Measurements from ENCODE around the gene CNTN4. TPM values are rescaled to one million over a fixed set of nuclear protein-coding genes. Genes with fewer than 3 reads are reported as not detected.

The CNTN4 gene
- total and polyA plus RNA-seq, 3 experiments from 2014 or later = not detected

- Histone ChIP-seq H3K9me3 (ENCODE audit: low read length) (no peaks in the 10 kb centered on the region), H3K36me3 (ENCODE audit: insufficient read depth, low read length) (no peaks in the 10 kb centered on the region), H3K27me3 (ENCODE audit: insufficient read depth, low read length, poor library complexity, severe bottlenecking) (no peaks in the 10 kb centered on the region), H3K4me1 (ENCODE audit: insufficient read depth, low read length) (no peaks in the 10 kb centered on the region), H3K27ac (ENCODE audit: low read depth, low read length) (no peak overlapping the region), H3K4me3 (ENCODE audit: low read length) (no peak overlapping the region)
- Mint-ChIP-seq H3K4me3 (no peak overlapping the region), H3K27me3 (no peaks in the 10 kb centered on the region), H3K27ac (no peak overlapping the region), H3K4me1 (no peaks in the 10 kb centered on the region), H3K36me3 (no peaks in the 10 kb centered on the region), H3K9me3 (no peaks in the 10 kb centered on the region)
- POLR2A ChIA-PET = no interaction called here
- DNase-seq = no peak
- CTCF ChIA-PET = no interaction called here
Observed at GRCh38 chr3:2711081-2711480, 612.4 kb downstream of the CNTN4 start.

- Mint-ChIP-seq H3K36me3 (no peaks in the 10 kb centered on the region), H3K9me3 (no peaks in the 10 kb centered on the region), H3K4me3 (no peak overlapping the region), H3K4me1 (no peaks in the 10 kb centered on the region), H3K27ac (no peak overlapping the region), H3K27me3 (no peaks in the 10 kb centered on the region)
- H3K9me3 ChIP-seq (ENCODE audit: low read length) = no peaks in the 10 kb centered on the region
- H3K4me1 ChIP-seq (ENCODE audit: insufficient read depth, low read length) = no peaks in the 10 kb centered on the region
- no peaks in the 10 kb centered on the region for H3K27me3 ChIP-seq (ENCODE audit: insufficient read depth, low read length, poor library complexity, severe bottlenecking)
- no peak overlapping the region for H3K27ac ChIP-seq (ENCODE audit: low read depth, low read length)
- no peak for DNase-seq
- H3K36me3 ChIP-seq (ENCODE audit: insufficient read depth, low read length) = no peaks in the 10 kb centered on the region
- H3K4me3 ChIP-seq (ENCODE audit: low read length) = no peak overlapping the region
- ChIA-PET POLR2A (no interaction called here), CTCF (no interaction called here)
Observed at GRCh38 chr3:2713923-2714322, 615.3 kb downstream of the CNTN4 start.

GRCh38 chr3:2714834-2715233 is 616.2 kb downstream of the CNTN4 start:
- no peak overlapping the region for H3K4me3 Mint-ChIP-seq
- no peaks in the 10 kb centered on the region for H3K4me1 Mint-ChIP-seq
- no peaks in the 10 kb centered on the region for H3K36me3 Mint-ChIP-seq
- no peaks in the 10 kb centered on the region for H3K27me3 Mint-ChIP-seq
- H3K36me3 ChIP-seq (ENCODE audit: insufficient read depth, low read length) = no peaks in the 10 kb centered on the region
- CTCF ChIA-PET = no interaction called here
- H3K4me3 ChIP-seq (ENCODE audit: low read length) = no peak overlapping the region
- no peaks in the 10 kb centered on the region for H3K9me3 Mint-ChIP-seq
- POLR2A ChIA-PET = no interaction called here
- no peak for DNase-seq
- no peaks in the 10 kb centered on the region for H3K27me3 ChIP-seq (ENCODE audit: insufficient read depth, low read length, poor library complexity, severe bottlenecking)
- H3K27ac Mint-ChIP-seq = no peak overlapping the region
- no peak overlapping the region for H3K27ac ChIP-seq (ENCODE audit: low read depth, low read length)
- no peaks in the 10 kb centered on the region for H3K4me1 ChIP-seq (ENCODE audit: insufficient read depth, low read length)
- no peaks in the 10 kb centered on the region for H3K9me3 ChIP-seq (ENCODE audit: low read length)

- Histone ChIP-seq H3K4me1 (ENCODE audit: insufficient read depth, low read length) (no peaks in the 10 kb centered on the region), H3K4me3 (ENCODE audit: low read length) (no peak overlapping the region), H3K9me3 (ENCODE audit: low read length) (no peaks in the 10 kb centered on the region), H3K36me3 (ENCODE audit: insufficient read depth, low read length) (no peaks in the 10 kb centered on the region), H3K27ac (ENCODE audit: low read depth, low read length) (no peak overlapping the region), H3K27me3 (ENCODE audit: insufficient read depth, low read length, poor library complexity, severe bottlenecking) (no peaks in the 10 kb centered on the region)
- Mint-ChIP-seq H3K4me3 (no peak overlapping the region), H3K27me3 (peaks cover 0 to 4% of the 10 kb centered on the region in 2 donors), H3K36me3 (no peaks in the 10 kb centered on the region), H3K27ac (no peak overlapping the region), H3K9me3 (no peaks in the 10 kb centered on the region), H3K4me1 (no peaks in the 10 kb centered on the region)
- CTCF ChIA-PET = no interaction called here
- DNase-seq = no peak
- POLR2A ChIA-PET = no interaction called here
Observed at GRCh38 chr3:2727101-2727500, 628.4 kb downstream of the CNTN4 start.

GRCh38 chr3:2727610-2728318 is 629.1 kb downstream of the CNTN4 start:
- Mint-ChIP-seq H3K4me1 (no peaks in the 10 kb centered on the region), H3K9me3 (no peaks in the 10 kb centered on the region), H3K36me3 (no peaks in the 10 kb centered on the region), H3K4me3 (no peak overlapping the region), H3K27ac (no peak overlapping the region), H3K27me3 (peaks cover 0 to 4% of the 10 kb centered on the region in 2 donors)
- Histone ChIP-seq H3K27ac (ENCODE audit: low read depth, low read length) (no peak overlapping the region), H3K4me1 (ENCODE audit: insufficient read depth, low read length) (no peaks in the 10 kb centered on the region), H3K9me3 (ENCODE audit: low read length) (no peaks in the 10 kb centered on the region), H3K27me3 (ENCODE audit: insufficient read depth, low read length, poor library complexity, severe bottlenecking) (no peaks in the 10 kb centered on the region), H3K4me3 (ENCODE audit: low read length) (no peak overlapping the region), H3K36me3 (ENCODE audit: insufficient read depth, low read length) (no peaks in the 10 kb centered on the region)
- DNase-seq = no peak
- ChIA-PET POLR2A (no interaction called here), CTCF (no interaction called here)

GRCh38 chr3:2731843-2732242 is 633.2 kb downstream of the CNTN4 start:
- Histone ChIP-seq H3K27me3 (ENCODE audit: insufficient read depth, low read length, poor library complexity, severe bottlenecking) (no peaks in the 10 kb centered on the region), H3K4me1 (ENCODE audit: insufficient read depth, low read length) (no peaks in the 10 kb centered on the region), H3K9me3 (ENCODE audit: low read length) (no peaks in the 10 kb centered on the region), H3K27ac (ENCODE audit: low read depth, low read length) (no peak overlapping the region), H3K36me3 (ENCODE audit: insufficient read depth, low read length) (no peaks in the 10 kb centered on the region), H3K4me3 (ENCODE audit: low read length) (no peak overlapping the region)
- no peaks in the 10 kb centered on the region for H3K36me3 Mint-ChIP-seq
- H3K27me3 Mint-ChIP-seq = peaks cover 0 to 7% of the 10 kb centered on the region in 2 donors
- no peak overlapping the region for H3K4me3 Mint-ChIP-seq
- no peaks in the 10 kb centered on the region for H3K4me1 Mint-ChIP-seq
- no peaks in the 10 kb centered on the region for H3K9me3 Mint-ChIP-seq
- ChIA-PET CTCF (no interaction called here), POLR2A (no interaction called here)
- no peak for DNase-seq
- no peak overlapping the region for H3K27ac Mint-ChIP-seq

GRCh38 chr3:2735392-2735894 is 636.8 kb downstream of the CNTN4 start:
- Mint-ChIP-seq H3K4me3 (no peak overlapping the region), H3K4me1 (no peaks in the 10 kb centered on the region), H3K36me3 (no peaks in the 10 kb centered on the region), H3K27ac (no peak overlapping the region), H3K27me3 (peaks cover 0 to 10% of the 10 kb centered on the region in 2 donors), H3K9me3 (no peaks in the 10 kb centered on the region)
- no peaks in the 10 kb centered on the region for H3K9me3 ChIP-seq (ENCODE audit: low read length)
- H3K27ac ChIP-seq (ENCODE audit: low read depth, low read length) = no peak overlapping the region
- H3K4me1 ChIP-seq (ENCODE audit: insufficient read depth, low read length) = no peaks in the 10 kb centered on the region
- CTCF ChIA-PET = no interaction called here
- H3K4me3 ChIP-seq (ENCODE audit: low read length) = no peak overlapping the region
- H3K36me3 ChIP-seq (ENCODE audit: insufficient read depth, low read length) = no peaks in the 10 kb centered on the region
- no peak for DNase-seq
- POLR2A ChIA-PET = no interaction called here
- H3K27me3 ChIP-seq (ENCODE audit: insufficient read depth, low read length, poor library complexity, severe bottlenecking) = no peaks in the 10 kb centered on the region

GRCh38 chr3:2741516-2741915 is 642.9 kb downstream of the CNTN4 start:
- Histone ChIP-seq H3K4me1 (ENCODE audit: insufficient read depth, low read length) (no peaks in the 10 kb centered on the region), H3K36me3 (ENCODE audit: insufficient read depth, low read length) (no peaks in the 10 kb centered on the region), H3K27ac (ENCODE audit: low read depth, low read length) (no peak overlapping the region), H3K4me3 (ENCODE audit: low read length) (no peak overlapping the region), H3K27me3 (ENCODE audit: insufficient read depth, low read length, poor library complexity, severe bottlenecking) (no peaks in the 10 kb centered on the region), H3K9me3 (ENCODE audit: low read length) (no peaks in the 10 kb centered on the region)
- POLR2A ChIA-PET = no interaction called here
- H3K27ac Mint-ChIP-seq = no peak overlapping the region
- no peaks in the 10 kb centered on the region for H3K9me3 Mint-ChIP-seq
- H3K36me3 Mint-ChIP-seq = no peaks in the 10 kb centered on the region
- CTCF ChIA-PET = no interaction called here
- no peak overlapping the region for H3K4me3 Mint-ChIP-seq
- no peak for DNase-seq
- no peaks in the 10 kb centered on the region for H3K4me1 Mint-ChIP-seq
- peaks cover 0 to 3% of the 10 kb centered on the region in 2 donors for H3K27me3 Mint-ChIP-seq

Measured in CD8-positive, alpha-beta memory T cell (primary cell).